ENCODE measurements around the gene DHRSX.
"Not testable (repeated sequence)": the region's sequence is repeated elsewhere in the genome, so short reads cannot be mapped to it uniquely, and the experiment has no call there.

Gene DHRSX

GRCh38 chrX:2272337-2272736 lies 228.4 kb downstream of the DHRSX start:
- Mint-ChIP-seq H3K4me3 (no peak overlapping the region), H3K27ac (no peak overlapping the region), H3K36me3 (ENCODE audit: low read depth) (peaks cover 6% of the 10 kb centered on the region), H3K9me3 (peaks cover 13% of the 10 kb centered on the region), H3K27me3 (ENCODE audit: low read depth) (no peaks in the 10 kb centered on the region), H3K4me1 (ENCODE audit: low read depth) (no peaks in the 10 kb centered on the region)
- DNase-seq (ENCODE audit: low spot score) = no peak

GRCh38 chrX:2271595-2271994 lies 229.2 kb downstream of the DHRSX start:
- H3K4me1 Mint-ChIP-seq (ENCODE audit: low read depth); H3K4me3 Mint-ChIP-seq; DNase-seq (ENCODE audit: low spot score); H3K36me3 Mint-ChIP-seq (ENCODE audit: low read depth); H3K27ac Mint-ChIP-seq; H3K27me3 Mint-ChIP-seq (ENCODE audit: low read depth): not testable (repeated sequence)
- peaks cover 13% of the 10 kb centered on the region for H3K9me3 Mint-ChIP-seq

GRCh38 chrX:2270783-2271182 lies 230.0 kb downstream of the DHRSX start:
- not testable (repeated sequence) for DNase-seq (ENCODE audit: low spot score); H3K27me3 Mint-ChIP-seq (ENCODE audit: low read depth); H3K4me1 Mint-ChIP-seq (ENCODE audit: low read depth); H3K36me3 Mint-ChIP-seq (ENCODE audit: low read depth); H3K4me3 Mint-ChIP-seq; H3K27ac Mint-ChIP-seq; H3K9me3 Mint-ChIP-seq

GRCh38 chrX:2267890-2268289 lies 232.9 kb downstream of the DHRSX start:
- H3K27ac Mint-ChIP-seq = no peak overlapping the region
- DNase-seq (ENCODE audit: low spot score) = no peak
- H3K9me3 Mint-ChIP-seq = peaks cover 5% of the 10 kb centered on the region
- H3K27me3 Mint-ChIP-seq (ENCODE audit: low read depth) = no peaks in the 10 kb centered on the region
- no peak overlapping the region for H3K4me3 Mint-ChIP-seq
- H3K36me3 Mint-ChIP-seq (ENCODE audit: low read depth) = peaks cover 12% of the 10 kb centered on the region
- no peaks in the 10 kb centered on the region for H3K4me1 Mint-ChIP-seq (ENCODE audit: low read depth)

GRCh38 chrX:2266445-2267349 lies 234.1 kb downstream of the DHRSX start:
- Mint-ChIP-seq H3K36me3 (ENCODE audit: low read depth) (peaks cover 12% of the 10 kb centered on the region), H3K4me3 (no peak overlapping the region), H3K27me3 (ENCODE audit: low read depth) (no peaks in the 10 kb centered on the region), H3K9me3 (peaks cover 5% of the 10 kb centered on the region), H3K27ac (no peak overlapping the region), H3K4me1 (ENCODE audit: low read depth) (no peaks in the 10 kb centered on the region)
- no peak for DNase-seq (ENCODE audit: low spot score)

- H3K36me3 Mint-ChIP-seq (ENCODE audit: low read depth) = peaks cover 13% of the 10 kb centered on the region
- not testable (repeated sequence) for DNase-seq (ENCODE audit: low spot score); H3K9me3 Mint-ChIP-seq; H3K27ac Mint-ChIP-seq; H3K4me3 Mint-ChIP-seq; H3K4me1 Mint-ChIP-seq (ENCODE audit: low read depth); H3K27me3 Mint-ChIP-seq (ENCODE audit: low read depth)
Measured at GRCh38 chrX:2265658-2266444, 234.9 kb downstream of the DHRSX start.

- Mint-ChIP-seq H3K4me3 (no peak overlapping the region), H3K27me3 (ENCODE audit: low read depth) (no peaks in the 10 kb centered on the region), H3K4me1 (ENCODE audit: low read depth) (no peaks in the 10 kb centered on the region), H3K27ac (no peak overlapping the region), H3K36me3 (ENCODE audit: low read depth) (peaks cover 11% of the 10 kb centered on the region), H3K9me3 (no peaks in the 10 kb centered on the region)
- DNase-seq (ENCODE audit: low spot score) = no peak
Measured at GRCh38 chrX:2264179-2265030, 236.4 kb downstream of the DHRSX start.

GRCh38 chrX:2263203-2263602 lies 237.6 kb downstream of the DHRSX start:
- H3K27ac Mint-ChIP-seq = no peak overlapping the region
- peaks cover 11% of the 10 kb centered on the region for H3K36me3 Mint-ChIP-seq (ENCODE audit: low read depth)
- H3K27me3 Mint-ChIP-seq (ENCODE audit: low read depth) = no peaks in the 10 kb centered on the region
- no peak overlapping the region for H3K4me3 Mint-ChIP-seq
- no peaks in the 10 kb centered on the region for H3K4me1 Mint-ChIP-seq (ENCODE audit: low read depth)
- DNase-seq (ENCODE audit: low spot score) = no peak
- H3K9me3 Mint-ChIP-seq = no peaks in the 10 kb centered on the region

GRCh38 chrX:2262668-2263055 lies 238.1 kb downstream of the DHRSX start:
- Mint-ChIP-seq H3K4me3 (no peak overlapping the region), H3K27ac (no peak overlapping the region), H3K36me3 (ENCODE audit: low read depth) (peaks cover 11% of the 10 kb centered on the region), H3K4me1 (ENCODE audit: low read depth) (no peaks in the 10 kb centered on the region), H3K27me3 (ENCODE audit: low read depth) (no peaks in the 10 kb centered on the region), H3K9me3 (no peaks in the 10 kb centered on the region)
- DNase-seq (ENCODE audit: low spot score) = no peak

GRCh38 chrX:2261831-2262667 lies 238.7 kb downstream of the DHRSX start:
- Mint-ChIP-seq H3K27me3 (ENCODE audit: low read depth) (no peaks in the 10 kb centered on the region), H3K9me3 (no peaks in the 10 kb centered on the region), H3K27ac (no peak overlapping the region), H3K4me1 (ENCODE audit: low read depth) (no peaks in the 10 kb centered on the region), H3K36me3 (ENCODE audit: low read depth) (peaks cover 11% of the 10 kb centered on the region), H3K4me3 (no peak overlapping the region)
- no peak for DNase-seq (ENCODE audit: low spot score)

- Mint-ChIP-seq H3K9me3 (peaks cover 37% of the 10 kb centered on the region), H3K4me1 (ENCODE audit: low read depth) (no peaks in the 10 kb centered on the region), H3K4me3 (no peak overlapping the region), H3K27me3 (ENCODE audit: low read depth) (no peaks in the 10 kb centered on the region), H3K27ac (no peak overlapping the region), H3K36me3 (ENCODE audit: low read depth) (no peaks in the 10 kb centered on the region)
- no peak for DNase-seq (ENCODE audit: low spot score)
Measured at GRCh38 chrX:2252331-2253065, 248.3 kb downstream of the DHRSX start.

- Mint-ChIP-seq H3K9me3 (peaks cover 37% of the 10 kb centered on the region), H3K27me3 (ENCODE audit: low read depth) (no peaks in the 10 kb centered on the region), H3K4me1 (ENCODE audit: low read depth) (no peaks in the 10 kb centered on the region), H3K27ac (no peak overlapping the region), H3K36me3 (ENCODE audit: low read depth) (no peaks in the 10 kb centered on the region), H3K4me3 (no peak overlapping the region)
- DNase-seq (ENCODE audit: low spot score) = no peak
Measured at GRCh38 chrX:2251211-2251610, 249.6 kb downstream of the DHRSX start.

Measured in T-helper 2 cell treated with Interferon-gamma antibody and Interleukin-4, amounts not matched to agents 5 μg/mL and 100 μg/mL, for 36 hours (primary cell).